Kidney (tissue), 14 donors: ENCODE data around the gene HTATIP2. TPM values are rescaled to one million over a fixed set of nuclear protein-coding genes. Genes with fewer than 3 reads are reported as not detected.
"Not testable (repeated sequence)": the region's sequence is repeated elsewhere in the genome, so short reads cannot be mapped to it uniquely, and the experiment has no call there.

Source experiments
- DNase-seq, 5 donors: peaks; one replicate each; pipeline ENCODE4 v3.0.0-alpha.2; 2013 to 2020
- FAIRE-seq: peaks from 2 replicates; lab custom pipeline; 2012; peaks lifted over from hg19 to GRCh38; lab: Jason Lieb, UNC
- H3K27ac ChIP-seq, 2 donors: one replicate each; pipeline ENCODE4 v1.7.0; 2013; ENCODE audit warnings: low read depth in 2 of 2, low read length in 2 of 2, inconsistent platforms in 1 of 2
- H3K27me3 ChIP-seq: one replicate; pipeline ENCODE4 v1.7.1; 2013; ENCODE audit warnings: low read length, inconsistent platforms; ENCODE audit not compliant: control insufficient read depth, insufficient read depth
- H3K36me3 ChIP-seq, 3 donors: one replicate each; pipeline versions ENCODE4 v1.7.0 to v1.7.1; 2013; ENCODE audit warnings: low read length in 3 of 3, control low read depth in 1 of 3, inconsistent platforms in 1 of 3; ENCODE audit not compliant: insufficient read depth in 3 of 3, control insufficient read depth in 2 of 3
- H3K4me1 ChIP-seq, 3 donors: one replicate each; pipeline versions ENCODE4 v1.7.0 to v1.7.1; 2013; ENCODE audit warnings: low read length in 3 of 3, inconsistent platforms in 1 of 3, low read depth in 1 of 3; ENCODE audit not compliant: control insufficient read depth in 2 of 3, insufficient read depth in 2 of 3
- H3K4me3 ChIP-seq, 3 donors: one replicate each; pipeline versions ENCODE4 v1.7.0 to v1.8.1; 2013; ENCODE audit warnings: low read length in 3 of 3, control low read depth in 1 of 3, inconsistent platforms in 1 of 3
- H3K9ac ChIP-seq, 3 donors: one replicate each; pipeline versions ENCODE4 v1.7.0 to v1.7.1; 2013; ENCODE audit warnings: low read length in 3 of 3, control low read depth in 1 of 3, inconsistent platforms in 1 of 3
- H3K9me3 ChIP-seq, 3 donors: one replicate each; pipeline versions ENCODE4 v1.7.0 to v1.7.1; 2013; ENCODE audit warnings: low read length in 3 of 3, control low read depth in 1 of 3, inconsistent platforms in 1 of 3; ENCODE audit not compliant: control insufficient read depth in 2 of 3, insufficient read depth in 1 of 3
- intact Hi-C: fragments of 100-400 bp; cut with DNase I; formaldehyde crosslinking; loops from one replicate; pipeline ENCODE4 v1.11.1; 2022
- polyA plus RNA-seq: library from polyadenylated mRNA; stranded (reverse); fragments of 350-450 nt; fragmentation: Illumina TruSeq; extraction: RNeasy Lipid Tissue Mini Kit (QIAGEN cat#74804); gene quantifications from one replicate; pipeline ENCODE4 v1.2.3, GENCODE V29; 2014; ENCODE audit warnings: low read depth, low replicate concordance; ENCODE audit not compliant: insufficient read depth
- total RNA-seq: library from RNA; stranded (reverse); fragmentation: NEBNext Ultra II Directional; extraction: Animal tissue kit (Norgen Biotek cat#: 25700); gene quantifications from one replicate; pipeline ENCODE4 v1.2.1, GENCODE V29; 2021
- TF ChIP-seq, protein P1 (sequence below): IDR thresholded peaks from 3 replicates; pipeline ENCODE4 v1.5.1; 2012; ENCODE audit warnings: mild to moderate bottlenecking, moderate library complexity, borderline replicate concordance; ENCODE audit not compliant: insufficient read depth; ENCODE audit errors: extremely low read depth
- donor health status: control.
- donor health status: control.
- donor health status: control.
- donor health status: control.
- donor health status: control.
- donor health status: DM: yes; HTN: yes; CAD: no.
- donor health status: Normal renal cell carcinoma (clear cell type).

Gene HTATIP2
- total and polyA plus RNA-seq, 2 donors from 2014 or later, result 37.5 to 57.8 TPM

DNA sequence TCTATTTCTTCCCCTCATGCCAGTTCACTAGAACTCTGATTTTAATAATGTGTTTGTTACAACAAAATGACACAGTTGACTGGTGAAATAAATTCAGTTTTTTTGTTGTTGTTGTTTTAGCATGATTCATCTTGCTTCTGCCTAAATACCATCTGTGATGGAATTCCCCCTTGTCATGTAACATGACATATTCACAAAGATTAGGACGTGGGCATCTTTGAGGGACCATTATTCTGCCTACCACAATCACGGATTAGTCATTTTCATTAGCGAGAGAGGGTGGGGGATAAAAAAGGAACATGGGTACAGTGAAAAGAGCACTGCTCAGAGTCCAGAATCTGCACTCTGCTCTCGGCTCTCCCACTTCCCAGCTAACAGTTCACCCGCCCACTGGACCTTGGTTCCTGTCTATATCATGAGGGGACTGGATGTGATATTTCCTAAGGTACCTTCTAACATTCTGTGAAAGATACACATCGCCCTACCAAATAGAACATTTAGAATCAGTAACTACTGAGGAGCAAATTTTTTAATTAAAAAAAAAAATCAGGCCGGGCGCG, 11.3 kb downstream of the HTATIP2 start:
- H3K36me3 ChIP-seq, result peaks cover 0 to 7% (median 2%) of the 10 kb centered on the region in 3 donors
- H3K9me3 ChIP-seq, result no peaks in the 10 kb centered on the region
- no peaks in the 10 kb centered on the region for H3K27me3 ChIP-seq
- no peaks in the 10 kb centered on the region for H3K4me1 ChIP-seq
- no peak overlapping the region for H3K27ac ChIP-seq
- TF ChIP-seq, protein P1, sequence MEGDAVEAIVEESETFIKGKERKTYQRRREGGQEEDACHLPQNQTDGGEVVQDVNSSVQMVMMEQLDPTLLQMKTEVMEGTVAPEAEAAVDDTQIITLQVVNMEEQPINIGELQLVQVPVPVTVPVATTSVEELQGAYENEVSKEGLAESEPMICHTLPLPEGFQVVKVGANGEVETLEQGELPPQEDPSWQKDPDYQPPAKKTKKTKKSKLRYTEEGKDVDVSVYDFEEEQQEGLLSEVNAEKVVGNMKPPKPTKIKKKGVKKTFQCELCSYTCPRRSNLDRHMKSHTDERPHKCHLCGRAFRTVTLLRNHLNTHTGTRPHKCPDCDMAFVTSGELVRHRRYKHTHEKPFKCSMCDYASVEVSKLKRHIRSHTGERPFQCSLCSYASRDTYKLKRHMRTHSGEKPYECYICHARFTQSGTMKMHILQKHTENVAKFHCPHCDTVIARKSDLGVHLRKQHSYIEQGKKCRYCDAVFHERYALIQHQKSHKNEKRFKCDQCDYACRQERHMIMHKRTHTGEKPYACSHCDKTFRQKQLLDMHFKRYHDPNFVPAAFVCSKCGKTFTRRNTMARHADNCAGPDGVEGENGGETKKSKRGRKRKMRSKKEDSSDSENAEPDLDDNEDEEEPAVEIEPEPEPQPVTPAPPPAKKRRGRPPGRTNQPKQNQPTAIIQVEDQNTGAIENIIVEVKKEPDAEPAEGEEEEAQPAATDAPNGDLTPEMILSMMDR, result no peak
- H3K4me3 ChIP-seq, result no peak overlapping the region
- DNase-seq (no peak), FAIRE-seq (no peak)
- intact Hi-C loops, result no loop called here
- H3K9ac ChIP-seq, result no peak overlapping the region

DNA sequence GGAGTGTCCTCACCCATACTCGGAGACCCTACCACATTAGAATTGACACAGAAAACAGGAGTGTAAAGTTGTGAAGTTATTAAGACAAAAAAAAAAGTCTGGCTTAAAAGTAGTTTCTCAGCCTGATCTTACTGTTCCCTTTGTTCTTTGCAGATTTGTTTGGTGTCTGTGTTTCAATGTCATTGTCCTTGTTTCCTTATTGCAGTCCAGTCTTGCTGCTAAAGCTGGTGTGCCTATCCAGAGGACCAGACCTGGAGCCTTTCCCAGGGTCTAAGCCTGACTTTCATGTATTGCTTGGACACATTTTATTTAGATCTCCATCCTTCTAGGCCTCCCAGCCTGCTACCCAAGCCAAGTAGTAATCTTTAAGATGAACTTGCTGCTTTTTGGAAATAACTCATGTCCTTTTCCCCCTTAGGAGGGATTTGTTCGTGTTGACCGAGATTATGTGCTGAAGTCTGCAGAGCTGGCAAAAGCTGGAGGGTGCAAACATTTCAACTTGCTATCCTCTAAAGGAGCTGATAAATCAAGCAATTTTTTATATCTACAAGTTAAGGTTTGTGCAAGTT, 12.7 kb downstream of the HTATIP2 start:
- TF ChIP-seq, protein P1, result no peak
- intact Hi-C loops, result no loop called here
- no peak for FAIRE-seq

DNA sequence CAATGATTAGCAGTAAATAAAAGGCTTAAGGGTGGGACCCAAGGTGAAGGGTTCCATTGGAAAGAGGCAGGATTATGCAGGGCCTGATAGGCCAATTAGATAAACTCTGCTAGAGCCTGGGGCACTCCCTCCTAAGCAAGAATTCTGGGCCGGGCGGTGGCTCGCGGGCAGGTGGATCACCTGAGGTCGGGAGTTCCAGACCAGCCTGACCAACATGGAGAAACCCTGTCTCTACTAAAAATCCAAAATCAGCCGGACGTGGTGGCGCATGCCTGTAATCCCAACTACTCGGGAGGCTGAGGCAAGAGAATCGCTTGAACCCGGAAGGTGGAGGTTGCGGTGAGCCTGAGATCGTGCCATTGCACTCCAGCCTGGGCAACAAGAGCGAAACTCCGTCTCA, 22.5 kb downstream of the HTATIP2 start:
- FAIRE-seq, DNase-seq, H3K4me3 ChIP-seq, H3K36me3 ChIP-seq, H3K27ac ChIP-seq, H3K9me3 ChIP-seq, H3K9ac ChIP-seq, intact Hi-C loops, H3K27me3 ChIP-seq: not testable (repeated sequence)
- H3K4me1 ChIP-seq, result peaks cover 0 to 10% (median 8%) of the 10 kb centered on the region in 3 donors

More for the DNA sequence above, 12.7 kb downstream of the HTATIP2 start:
- Histone ChIP-seq H3K9me3 (no peaks in the 10 kb centered on the region), H3K4me3 (no peak overlapping the region), H3K27ac (no peak overlapping the region), H3K27me3 (no peaks in the 10 kb centered on the region), H3K4me1 (no peaks in the 10 kb centered on the region), H3K36me3 (peaks cover 0 to 7% (median 4%) of the 10 kb centered on the region in 3 donors), H3K9ac (no peak overlapping the region)
- peak in 1 of 5 donors; percentile 28 for DNase-seq

DNA sequence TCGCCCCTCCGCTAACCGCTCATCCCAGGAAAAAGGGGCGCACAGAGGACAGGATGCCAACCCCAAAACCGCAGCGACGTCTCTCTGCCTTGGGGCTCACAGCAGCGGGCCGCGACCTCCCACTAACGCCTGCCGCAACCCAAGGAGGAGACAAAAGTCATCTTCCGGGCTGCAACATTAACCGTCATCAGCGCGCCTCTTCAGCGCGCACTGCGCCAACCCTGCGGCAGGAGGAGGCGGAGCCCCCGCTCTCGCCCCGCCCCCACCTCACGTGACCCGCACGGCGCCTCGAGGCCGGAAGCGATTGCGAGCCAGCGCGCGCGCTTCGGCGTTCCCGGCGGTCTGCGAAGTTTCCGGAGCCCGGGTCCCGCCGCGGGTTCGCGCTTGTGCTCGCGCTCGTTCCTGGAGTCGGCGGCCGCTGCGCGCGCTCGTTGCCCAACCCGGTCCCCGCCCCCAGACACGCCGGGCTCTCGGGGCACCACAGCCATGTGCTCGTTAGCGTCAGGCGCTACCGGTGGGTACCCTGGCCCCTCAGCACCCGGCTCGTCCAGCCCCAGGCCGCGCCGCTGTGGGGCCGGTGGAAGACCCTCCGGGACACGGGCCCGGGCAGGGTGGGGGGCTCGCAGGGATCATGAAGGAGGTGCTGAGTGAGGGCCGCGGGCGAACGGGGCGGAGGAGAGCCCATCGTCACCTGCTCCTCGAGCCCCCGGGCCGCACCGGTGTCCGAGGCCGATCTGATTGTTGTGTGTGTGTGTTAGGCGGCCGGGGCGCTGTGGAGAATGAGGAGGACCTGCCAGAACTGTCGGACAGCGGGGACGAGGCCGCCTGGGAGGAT, 24.0 kb downstream of the HTATIP2 start, which contains the start of gene PRMT3:
TSS of gene PRMT3 (plus strand) at position 456 of the 835 bp plus-strand sequence. CDS start at position 487, 31 bp downstream.
- TF ChIP-seq, protein P1, result no peak
- H3K27ac ChIP-seq, result peak within 1 kb of the TSS; percentile 89 to 98
- no peaks in the 10 kb centered on the region for H3K9me3 ChIP-seq
- FAIRE-seq (no peak), DNase-seq (peak; percentile 96 to 98 (median 97))
- no peaks in the 10 kb centered on the region for H3K27me3 ChIP-seq
- peak within 1 kb of the TSS; percentile 75 to 94 (median 92) for H3K4me3 ChIP-seq
- H3K36me3 ChIP-seq, result no peaks in the 10 kb centered on the region
- peaks cover 0 to 10% (median 8%) of the 10 kb centered on the region in 3 donors for H3K4me1 ChIP-seq
- H3K9ac ChIP-seq, result peak within 1 kb of the TSS; percentile 71 to 93 (median 83)
- intact Hi-C loops, result no loop called here
